H9 (cell line): ENCODE results near the gene SLC4A2. TPM values are rescaled to one million over a fixed set of nuclear protein-coding genes. Genes with fewer than 3 reads are reported as not detected.

Source experiments
- DNase-seq: peaks from one replicate; pipeline ENCODE4 v3.0.0-alpha.2; 2017
- H2AFZ ChIP-seq: one replicate; pipeline ENCODE4 v1.6.1; 2013; ENCODE audit warnings: mild to moderate bottlenecking, low read length, control low read depth, moderate library complexity
- H2AK5ac ChIP-seq: 2 replicates; pipeline ENCODE4 v1.6.1; 2013; ENCODE audit warnings: low read length, control low read depth, mixed read lengths; ENCODE audit not compliant: insufficient read length
- H2BK120ac ChIP-seq: one replicate; pipeline ENCODE4 v1.6.1; 2013; ENCODE audit warnings: low read depth, mild to moderate bottlenecking, low read length, control low read depth, inconsistent platforms; ENCODE audit not compliant: poor library complexity, severe bottlenecking
- H2BK12ac ChIP-seq: 2 replicates; pipeline ENCODE4 v1.6.1; 2013; ENCODE audit warnings: low read length, control low read depth, mixed read lengths, low read depth; ENCODE audit not compliant: insufficient read length
- H2BK15ac ChIP-seq: 2 replicates; pipeline ENCODE4 v1.6.1; 2013; ENCODE audit warnings: low read depth, low read length, control low read depth
- H2BK20ac ChIP-seq: one replicate; pipeline ENCODE4 v1.6.1; 2013; ENCODE audit warnings: low read depth, mild to moderate bottlenecking, low read length, control low read depth, inconsistent platforms; ENCODE audit not compliant: poor library complexity, severe bottlenecking
- H2BK5ac ChIP-seq: 2 replicates; pipeline ENCODE4 v1.6.1; 2013; ENCODE audit warnings: low read length, control low read depth, mixed read lengths; ENCODE audit not compliant: insufficient read length
- H3K14ac ChIP-seq: 2 replicates; pipeline ENCODE4 v1.6.1; 2013; ENCODE audit warnings: low read length, control low read depth; ENCODE audit not compliant: insufficient read depth
- H3K18ac ChIP-seq: 2 replicates; pipeline ENCODE4 v1.6.1; 2013; ENCODE audit warnings: low read depth, mild to moderate bottlenecking, mixed read lengths, low read length, control low read depth; ENCODE audit not compliant: insufficient read length
- H3K23ac ChIP-seq: 2 replicates; pipeline ENCODE4 v1.6.1; 2013; ENCODE audit warnings: low read length, control low read depth, mixed read lengths, low read depth; ENCODE audit not compliant: insufficient read length
- H3K23me2 ChIP-seq: 2 replicates; pipeline ENCODE4 v1.6.1; 2013; ENCODE audit warnings: low read depth, mild to moderate bottlenecking, mixed read lengths, low read length, control low read depth; ENCODE audit not compliant: insufficient read length, poor library complexity, severe bottlenecking
- H3K27ac ChIP-seq: 2 replicates; pipeline ENCODE4 v1.5.1; 2013; ENCODE audit warnings: low read length, control low read depth, mixed read lengths, low read depth; ENCODE audit not compliant: insufficient read length
- H3K27me3 ChIP-seq: 2 replicates; pipeline ENCODE4 v1.6.1; 2013; ENCODE audit warnings: low read length, control low read depth, inconsistent platforms; ENCODE audit not compliant: insufficient read depth
- H3K4ac ChIP-seq: 2 replicates; pipeline ENCODE4 v1.6.1; 2013; ENCODE audit warnings: low read depth, mild to moderate bottlenecking, control low read depth, inconsistent platforms, low read length, moderate library complexity
- H3K4me1 ChIP-seq: 2 replicates; pipeline ENCODE4 v1.6.1; 2013; ENCODE audit warnings: low read length, control low read depth, inconsistent platforms; ENCODE audit not compliant: insufficient read depth
- H3K4me2 ChIP-seq: 2 replicates; pipeline ENCODE4 v1.6.1; 2013; ENCODE audit warnings: low read length, control low read depth, mixed read lengths; ENCODE audit not compliant: insufficient read length, insufficient read depth
- H3K56ac ChIP-seq: 2 replicates; pipeline ENCODE4 v1.6.1; 2013; ENCODE audit warnings: low read depth, mild to moderate bottlenecking, mixed read lengths, low read length, control low read depth; ENCODE audit not compliant: insufficient read length
- H3K79me1 ChIP-seq: 2 replicates; pipeline ENCODE4 v1.6.1; 2013; ENCODE audit warnings: low read depth, mild to moderate bottlenecking, moderate library complexity, low read length, control low read depth, inconsistent platforms; ENCODE audit not compliant: insufficient read depth, poor library complexity, severe bottlenecking
- H3K79me2 ChIP-seq: 2 replicates; pipeline ENCODE4 v1.6.1; 2013; ENCODE audit warnings: low read length, control low read depth, inconsistent platforms; ENCODE audit not compliant: insufficient read depth
- H3K9ac ChIP-seq: 2 replicates; pipeline ENCODE4 v1.6.1; 2013; ENCODE audit warnings: low read length, control low read depth, mixed read lengths; ENCODE audit not compliant: insufficient read length; ENCODE audit errors: extremely low read depth
- H3K9me3 ChIP-seq: one replicate; pipeline ENCODE4 v1.6.1; 2013; ENCODE audit warnings: low read depth, low read length, inconsistent platforms; ENCODE audit not compliant: control insufficient read depth
- H3T11ph ChIP-seq: one replicate; pipeline ENCODE4 v1.6.1; 2013; ENCODE audit warnings: mild to moderate bottlenecking, low read length, control low read depth, inconsistent platforms
- H4K20me1 ChIP-seq: one replicate; pipeline ENCODE4 v1.6.1; 2013; ENCODE audit not compliant: control insufficient read depth, insufficient read length, insufficient read depth
- H4K5ac ChIP-seq: 2 replicates; pipeline ENCODE4 v1.6.1; 2013; ENCODE audit warnings: low read depth, mild to moderate bottlenecking, mixed read lengths, low read length, control low read depth; ENCODE audit not compliant: insufficient read length
- H4K8ac ChIP-seq: replicated peaks from 2 replicates; pipeline ENCODE4 v1.6.1; 2013; ENCODE audit warnings: low read length, control low read depth, mixed read lengths, low read depth; ENCODE audit not compliant: insufficient read length
- H4K91ac ChIP-seq: 2 replicates; pipeline ENCODE4 v1.6.1; 2013; ENCODE audit warnings: low read depth, mild to moderate bottlenecking, moderate library complexity, mixed read lengths, low read length, control low read depth; ENCODE audit not compliant: insufficient read length
- H3K27ac Mint-ChIP-seq, 3 experiments: 2 replicates in 2 of 3; 3 replicates in 1 of 3; pipeline ENCODE4 v1.8.0; 2020 to 2021; ENCODE audit warnings: mixed read lengths in 3 of 3, mild to moderate bottlenecking in 1 of 3, moderate library complexity in 1 of 3
- H3K27me3 Mint-ChIP-seq: 2 replicates; pipeline ENCODE4 v1.8.0; 2021; ENCODE audit warnings: low read depth, mild to moderate bottlenecking, moderate library complexity, mixed read lengths
- H3K36me3 Mint-ChIP-seq, 3 experiments: 2 replicates in 2 of 3; 3 replicates in 1 of 3; pipeline ENCODE4 v1.8.0; 2020 to 2021; ENCODE audit warnings: low read depth in 3 of 3, mixed read lengths in 3 of 3; ENCODE audit not compliant: insufficient read depth in 1 of 3
- H3K4me1 Mint-ChIP-seq, 2 experiments: 2 replicates each; pipeline ENCODE4 v1.8.0; 2020; ENCODE audit warnings: mixed read lengths in 2 of 2
- H3K4me3 Mint-ChIP-seq, 2 experiments: 2 replicates in 1 of 2; 3 replicates in 1 of 2; pipeline ENCODE4 v1.8.0; 2020 to 2021; ENCODE audit warnings: mild to moderate bottlenecking in 2 of 2, mixed read lengths in 2 of 2, moderate library complexity in 1 of 2
- H3K9me3 Mint-ChIP-seq, 2 experiments: 2 replicates in 1 of 2; 3 replicates in 1 of 2; pipeline ENCODE4 v1.8.0; 2020; ENCODE audit warnings: mild to moderate bottlenecking in 2 of 2, mixed read lengths in 2 of 2, moderate library complexity in 1 of 2
- CTCF ChIP-seq: fragments of 200-600 bp; sonication (generic); conservative IDR thresholded peaks from 3 replicates; pipeline ENCODE4 v1.8.0; 2021; ENCODE audit warnings: antibody characterized with exemption, mild to moderate bottlenecking
- WGBS: extraction: QIAGEN DNeasy Blood & Tissue Kit; methylation state at CpG from one replicate; pipeline ENCODE4 v1.1.7; 2013; ENCODE audit warnings: missing lambda C conversion rate, low lambda C conversion rate, mixed read lengths; ENCODE audit not compliant: insufficient read length; ENCODE audit errors: extremely low coverage; 5-methylcytosine and 5-hydroxymethylcytosine counted together
- total RNA-seq: library from RNA; stranded (reverse); gene quantifications from 2 replicates; pipeline ENCODE4 v1.2.1, GENCODE V29; 2021

The SLC4A2 gene
- total RNA-seq, 1 experiment from 2014 or later, result 136 TPM

GRCh38 chr7:151043959-151044358 is 15.4 kb upstream of the SLC4A2 start:
- H2BK120ac ChIP-seq, result no peak overlapping the region
- Mint-ChIP-seq H3K27me3 (peaks cover 23% of the 10 kb centered on the region), H3K4me1 (peaks cover 2% of the 10 kb centered on the region in 2 experiments; a peak in 1 of 4 replicates), H3K9me3 (no peaks in the 10 kb centered on the region; a peak in 1 of 5 replicates), H3K36me3 (no peaks in the 10 kb centered on the region; a peak in 1 of 7 replicates), H3K27ac (peak overlapping the region in 1 of 3 experiments; percentile 85; a peak in 1 of 7 replicates), H3K4me3 (no peak overlapping the region)
- no peak overlapping the region for H4K91ac ChIP-seq
- no peak overlapping the region for H3T11ph ChIP-seq
- no peaks in the 10 kb centered on the region for H3K9me3 ChIP-seq
- H4K20me1 ChIP-seq, result no peaks in the 10 kb centered on the region
- H2AFZ ChIP-seq, result no peak overlapping the region
- no peak overlapping the region for H3K14ac ChIP-seq
- no peak overlapping the region for H2BK5ac ChIP-seq
- no peak overlapping the region for H3K56ac ChIP-seq
- no peak overlapping the region for H2BK12ac ChIP-seq
- no peak overlapping the region for H2AK5ac ChIP-seq
- no peaks in the 10 kb centered on the region for H3K79me2 ChIP-seq
- no peak overlapping the region for H3K9ac ChIP-seq
- DNase-seq, result no peak
- H3K4me1 ChIP-seq, result no peaks in the 10 kb centered on the region
- no peaks in the 10 kb centered on the region for H3K79me1 ChIP-seq
- H4K5ac ChIP-seq, result no peak overlapping the region
- no peak overlapping the region for H3K23ac ChIP-seq
- H3K27me3 ChIP-seq, result no peaks in the 10 kb centered on the region
- H3K27ac ChIP-seq, result no peak overlapping the region
- H3K4me2 ChIP-seq, result no peak overlapping the region
- H3K4ac ChIP-seq, result no peak overlapping the region
- no peak for TF ChIP-seq CTCF
- WGBS, result no CpG with 5 or more reads among the region's 20 CpGs
- H3K18ac ChIP-seq, result no peak overlapping the region
- H4K8ac ChIP-seq, result no peak overlapping the region
- no peak overlapping the region for H2BK15ac ChIP-seq
- H2BK20ac ChIP-seq, result no peak overlapping the region
- H3K23me2 ChIP-seq, result no peaks in the 10 kb centered on the region
